Panc1 (cell line): ENCODE results near the gene SUPT20HL1. TPM values are rescaled to one million over a fixed set of nuclear protein-coding genes. Genes with fewer than 3 reads are reported as not detected.

ENCODE experiments used
- ATAC-seq: fragments of 200-7000 bp; cut with Tn5 transposase; 2 replicates; pipeline ENCODE4 v1.9.1; 2020; ENCODE audit warnings: mild to moderate bottlenecking, moderate library complexity
- BruUV-seq: library from RNA; stranded (reverse); fragments of 400-500 nt; replicated peaks from 2 replicates; lab custom pipeline; 2021; lab: Mats Ljungman, UMichigan
- CTCF ChIA-PET: fragments of 300-600 bp; sonication (Branson Sonifier 250); formaldehyde crosslinking; loops from one replicate; lab custom pipeline; 2022; ENCODE audit warnings: antibody characterized with exemption; lab: Charles Lee
- POLR2A ChIA-PET: fragments of 300-600 bp; sonication (Branson Sonifier 250); formaldehyde crosslinking; loops from one replicate; lab custom pipeline; 2022; ENCODE audit warnings: antibody characterized with exemption; lab: Charles Lee
- DNase-seq: peaks from one replicate; pipeline ENCODE4 v3.0.0-alpha.2; 2010; ENCODE audit warnings: low read depth, low spot score
- H3K27ac ChIP-seq: 2 replicates; pipeline ENCODE4 v1.5.1; 2011; ENCODE audit warnings: mild to moderate bottlenecking, low read length, inconsistent platforms
- H3K27me3 ChIP-seq: fragments of 200-500 bp; sonication (Bioruptor generic); 2 replicates; pipeline ENCODE4 v1.6.0; 2014; ENCODE audit warnings: low read length, inconsistent platforms; ENCODE audit not compliant: control insufficient read depth, insufficient read depth
- H3K36me3 ChIP-seq: fragments of 200-500 bp; sonication (Bioruptor generic); 2 replicates; pipeline ENCODE4 v1.5.1; 2014; ENCODE audit warnings: inconsistent platforms, mild to moderate bottlenecking, low read length, moderate library complexity; ENCODE audit not compliant: control insufficient read depth, insufficient read depth
- H3K4me1 ChIP-seq: 2 replicates; pipeline ENCODE4 v1.5.1; 2011; ENCODE audit warnings: inconsistent platforms, mild to moderate bottlenecking, low read length, moderate library complexity; ENCODE audit not compliant: control insufficient read depth, insufficient read depth
- H3K4me3 ChIP-seq, 2 experiments: 2 replicates each; pipeline ENCODE4 v1.5.1; 2011 to 2012; ENCODE audit warnings: low read depth in 2 of 2, low read length in 2 of 2, mild to moderate bottlenecking in 2 of 2, inconsistent platforms in 1 of 2, moderate library complexity in 1 of 2
- H3K9me3 ChIP-seq: fragments of 200-500 bp; sonication (Bioruptor generic); 2 replicates; pipeline ENCODE4 v1.5.1; 2014; ENCODE audit warnings: low read depth, mild to moderate bottlenecking, inconsistent platforms, low read length, moderate library complexity; ENCODE audit not compliant: control insufficient read depth, insufficient read depth
- POLR2AphosphoS5 ChIP-seq: IDR thresholded peaks from 2 replicates; pipeline ENCODE4 v1.6.1; 2012; ENCODE audit warnings: mild to moderate bottlenecking, low read depth, low read length, moderate library complexity
- REST ChIP-seq, 2 experiments: IDR thresholded peaks; 2 replicates each; pipeline ENCODE4 v1.6.1; 2011 to 2012; ENCODE audit warnings: low read depth in 2 of 2, control low read depth in 1 of 2, low read length in 1 of 2, mild to moderate bottlenecking in 1 of 2, moderate library complexity in 1 of 2; ENCODE audit not compliant: insufficient read depth in 1 of 2
- SIN3A ChIP-seq: IDR thresholded peaks from 2 replicates; pipeline ENCODE4 v1.6.1; 2012; ENCODE audit warnings: low read depth, mild to moderate bottlenecking, low read length, moderate library complexity, borderline replicate concordance; ENCODE audit not compliant: insufficient read depth
- TCF7L2 ChIP-seq: IDR thresholded peaks from 2 replicates; pipeline ENCODE4 v1.6.1; 2011; ENCODE audit warnings: mild to moderate bottlenecking, low read depth, low read length, inconsistent platforms
- in situ Hi-C: cut with HindIII; loops from 2 replicates; pipeline ENCODE4 v1.10.0; 2016; ENCODE audit warnings: low sequenced_read_pairs, low pct_unique_long_range_greater_than_20kb
- intact Hi-C: fragments of 100-400 bp; cut with micrococcal nuclease; formaldehyde crosslinking; loops from one replicate; pipeline ENCODE4 v1.10.0; 2022; ENCODE audit not compliant: unreplicated experiment
- total RNA-seq: library from RNA; stranded (reverse); gene quantifications from one replicate; pipeline ENCODE4 v1.2.1, GENCODE V29; 2021; ENCODE audit not compliant: unreplicated experiment
- TF ChIP-seq, protein P1 (sequence below): fragments of 450-650 bp; IDR thresholded peaks from 2 replicates; pipeline ENCODE4 v1.5.1; 2017; ENCODE audit warnings: mild to moderate bottlenecking

The SUPT20HL1 gene
- total RNA-seq, 1 experiment from 2014 or later = not detected

DNA sequence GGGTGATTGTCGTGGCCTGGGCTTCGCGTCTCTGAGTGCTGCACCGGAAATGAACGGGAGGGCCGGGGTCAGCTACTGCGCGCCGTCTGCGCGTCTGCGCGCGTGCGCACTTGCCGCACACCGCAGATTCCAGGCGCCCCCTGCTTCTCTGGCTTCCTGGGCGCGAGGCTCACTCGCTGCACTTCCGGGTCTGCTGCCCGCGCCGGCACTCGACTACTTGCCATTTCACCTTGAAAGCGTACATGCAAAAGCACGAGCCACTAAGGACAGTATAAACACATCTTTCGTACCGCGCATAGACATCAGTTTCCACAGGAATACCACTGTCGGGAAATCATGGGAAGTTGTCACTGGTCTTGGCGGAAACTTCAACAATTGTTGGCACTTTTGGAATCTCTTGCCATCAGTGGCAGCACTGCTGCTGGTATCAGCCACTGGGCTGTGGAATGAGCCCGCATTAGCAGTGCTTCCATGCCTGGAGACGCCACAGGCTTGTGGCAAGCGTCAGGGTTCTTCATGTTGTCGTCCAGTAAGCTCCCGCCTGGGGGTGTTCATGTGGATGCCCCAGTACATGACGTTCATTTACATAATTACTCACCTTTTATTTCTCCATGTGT lies 46.3 kb upstream of the SUPT20HL1 start, which contains the start of gene SUPT20HL2:
Gene SUPT20HL2 (minus strand): TSS at position 51 of the 617 bp plus-strand sequence. CDS start 754 bp downstream, outside the sequence.
- Histone ChIP-seq H3K9me3 (no peaks in the 10 kb centered on the region), H3K4me3 (no peak within 1 kb of the TSS), H3K4me1 (no peaks in the 10 kb centered on the region), H3K27me3 (no peaks in the 10 kb centered on the region), H3K27ac (no peak within 1 kb of the TSS), H3K36me3 (no peaks in the 10 kb centered on the region)
- ChIA-PET POLR2A (no interaction called here), CTCF (no interaction called here)
- ATAC-seq = no peak
- intact Hi-C loops (no loop called here), in situ Hi-C loops (no loop called here)
- no TSS peak for BruUV-seq
- DNase-seq = no peak
- TF ChIP-seq REST (IDR thresholded peaks at IDR 0.05; ENCODE audit: insufficient read depth in 1 of 2, low read depth in 2 of 2, low read length in 1 of 2) (no peak), TCF7L2 (no peak), SIN3A (no peak), POLR2AphosphoS5 (no peak)
- TF ChIP-seq, protein P1, sequence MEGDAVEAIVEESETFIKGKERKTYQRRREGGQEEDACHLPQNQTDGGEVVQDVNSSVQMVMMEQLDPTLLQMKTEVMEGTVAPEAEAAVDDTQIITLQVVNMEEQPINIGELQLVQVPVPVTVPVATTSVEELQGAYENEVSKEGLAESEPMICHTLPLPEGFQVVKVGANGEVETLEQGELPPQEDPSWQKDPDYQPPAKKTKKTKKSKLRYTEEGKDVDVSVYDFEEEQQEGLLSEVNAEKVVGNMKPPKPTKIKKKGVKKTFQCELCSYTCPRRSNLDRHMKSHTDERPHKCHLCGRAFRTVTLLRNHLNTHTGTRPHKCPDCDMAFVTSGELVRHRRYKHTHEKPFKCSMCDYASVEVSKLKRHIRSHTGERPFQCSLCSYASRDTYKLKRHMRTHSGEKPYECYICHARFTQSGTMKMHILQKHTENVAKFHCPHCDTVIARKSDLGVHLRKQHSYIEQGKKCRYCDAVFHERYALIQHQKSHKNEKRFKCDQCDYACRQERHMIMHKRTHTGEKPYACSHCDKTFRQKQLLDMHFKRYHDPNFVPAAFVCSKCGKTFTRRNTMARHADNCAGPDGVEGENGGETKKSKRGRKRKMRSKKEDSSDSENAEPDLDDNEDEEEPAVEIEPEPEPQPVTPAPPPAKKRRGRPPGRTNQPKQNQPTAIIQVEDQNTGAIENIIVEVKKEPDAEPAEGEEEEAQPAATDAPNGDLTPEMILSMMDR = no peak

GRCh38 chrX:24316111-24316510 lies 44.3 kb upstream of the SUPT20HL1 start:
- intact Hi-C loops (no loop called here), in situ Hi-C loops (no loop called here)
- no TSS peak for BruUV-seq
- no peak for DNase-seq
- H3K36me3 ChIP-seq = no peaks in the 10 kb centered on the region
- POLR2A ChIA-PET = no interaction called here
- TF ChIP-seq REST (IDR thresholded peaks at IDR 0.05; ENCODE audit: insufficient read depth in 1 of 2, low read depth in 2 of 2, low read length in 1 of 2) (no peak), SIN3A (no peak), TCF7L2 (no peak), POLR2AphosphoS5 (no peak)
- TF ChIP-seq, protein P1 = no peak
- no peaks in the 10 kb centered on the region for H3K4me1 ChIP-seq
- H3K4me3 ChIP-seq = no peak overlapping the region
- no peaks in the 10 kb centered on the region for H3K9me3 ChIP-seq
- ATAC-seq = no peak
- no peak overlapping the region for H3K27ac ChIP-seq
- CTCF ChIA-PET = no interaction called here
- H3K27me3 ChIP-seq = no peaks in the 10 kb centered on the region
